Measurements from ENCODE around the gene ZNF668. TPM values are rescaled to one million over a fixed set of nuclear protein-coding genes. Genes with fewer than 3 reads are reported as not detected.

ZNF668 gene
- polyA plus RNA-seq, 1 of the 3 experiments (the other 2 are of a cell fraction), result 13.6 TPM

- TF ChIP-seq TAF1 (IDR thresholded peaks at IDR 0.05; ENCODE audit: borderline replicate concordance, low read depth, low read length), result no peak
- no peak for TF ChIP-seq NRF1 (IDR thresholded peaks at IDR 0.05; ENCODE audit: low read depth, low read length)
- no peak for TF ChIP-seq NFIC (IDR thresholded peaks at IDR 0.05; ENCODE audit: borderline replicate concordance)
- no peak for TF ChIP-seq FOXM1 (IDR thresholded peaks at IDR 0.05; ENCODE audit: low read depth)
- TF ChIP-seq, protein P1, sequence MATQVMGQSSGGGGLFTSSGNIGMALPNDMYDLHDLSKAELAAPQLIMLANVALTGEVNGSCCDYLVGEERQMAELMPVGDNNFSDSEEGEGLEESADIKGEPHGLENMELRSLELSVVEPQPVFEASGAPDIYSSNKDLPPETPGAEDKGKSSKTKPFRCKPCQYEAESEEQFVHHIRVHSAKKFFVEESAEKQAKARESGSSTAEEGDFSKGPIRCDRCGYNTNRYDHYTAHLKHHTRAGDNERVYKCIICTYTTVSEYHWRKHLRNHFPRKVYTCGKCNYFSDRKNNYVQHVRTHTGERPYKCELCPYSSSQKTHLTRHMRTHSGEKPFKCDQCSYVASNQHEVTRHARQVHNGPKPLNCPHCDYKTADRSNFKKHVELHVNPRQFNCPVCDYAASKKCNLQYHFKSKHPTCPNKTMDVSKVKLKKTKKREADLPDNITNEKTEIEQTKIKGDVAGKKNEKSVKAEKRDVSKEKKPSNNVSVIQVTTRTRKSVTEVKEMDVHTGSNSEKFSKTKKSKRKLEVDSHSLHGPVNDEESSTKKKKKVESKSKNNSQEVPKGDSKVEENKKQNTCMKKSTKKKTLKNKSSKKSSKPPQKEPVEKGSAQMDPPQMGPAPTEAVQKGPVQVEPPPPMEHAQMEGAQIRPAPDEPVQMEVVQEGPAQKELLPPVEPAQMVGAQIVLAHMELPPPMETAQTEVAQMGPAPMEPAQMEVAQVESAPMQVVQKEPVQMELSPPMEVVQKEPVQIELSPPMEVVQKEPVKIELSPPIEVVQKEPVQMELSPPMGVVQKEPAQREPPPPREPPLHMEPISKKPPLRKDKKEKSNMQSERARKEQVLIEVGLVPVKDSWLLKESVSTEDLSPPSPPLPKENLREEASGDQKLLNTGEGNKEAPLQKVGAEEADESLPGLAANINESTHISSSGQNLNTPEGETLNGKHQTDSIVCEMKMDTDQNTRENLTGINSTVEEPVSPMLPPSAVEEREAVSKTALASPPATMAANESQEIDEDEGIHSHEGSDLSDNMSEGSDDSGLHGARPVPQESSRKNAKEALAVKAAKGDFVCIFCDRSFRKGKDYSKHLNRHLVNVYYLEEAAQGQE (IDR thresholded peaks at IDR 0.05; ENCODE audit: low read depth, low read length), result no peak
- TF ChIP-seq SMC3 (IDR thresholded peaks at IDR 0.05; ENCODE audit: low read depth, low read length), result no peak
- TF ChIP-seq EP300 (IDR thresholded peaks at IDR 0.05; ENCODE audit: borderline replicate concordance in 1 of 2, low read depth in 1 of 2, low read length in 1 of 2), result no peak
- no peak for TF ChIP-seq JUND (IDR thresholded peaks at IDR 0.05)
- TF ChIP-seq POLR2AphosphoS5 (IDR thresholded peaks at IDR 0.05; ENCODE audit: low read depth, low read length), result no peak
- TF ChIP-seq RFX5 (IDR thresholded peaks at IDR 0.05; ENCODE audit: low read length), result no peak
- no peak for TF ChIP-seq SIN3A (IDR thresholded peaks at IDR 0.05; ENCODE audit: borderline replicate concordance, low read depth, low read length)
Measured at GRCh38 chr16:31038993-31039392, 35.0 kb downstream of the ZNF668 start (continued).

DNA sequence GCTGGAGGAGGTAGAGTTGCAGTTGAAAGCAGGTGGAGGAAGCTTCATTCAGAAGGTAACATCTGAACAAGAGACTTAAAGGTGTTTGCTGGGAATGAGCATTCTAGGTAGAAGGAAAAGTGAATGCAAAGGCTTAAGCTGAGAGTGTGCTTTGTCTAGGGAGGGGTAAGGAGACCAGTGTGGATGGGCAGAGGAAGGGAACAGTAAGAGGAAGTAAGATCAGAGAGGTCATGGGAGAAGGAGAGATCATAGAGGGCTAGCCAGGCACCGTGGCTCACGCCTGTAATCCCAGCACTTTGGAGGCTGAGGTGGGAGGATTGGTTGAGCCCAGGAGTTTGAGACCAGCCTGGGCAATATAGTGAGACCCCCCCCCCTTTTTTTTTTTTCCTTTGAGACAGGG, 37.3 kb downstream of the ZNF668 start:
- no peak overlapping the region for H3K27ac ChIP-seq (ENCODE audit: low read depth in 2 of 2, low read length in 1 of 2)
- H3K4me1 ChIP-seq (ENCODE audit: control insufficient read depth in 1 of 2, insufficient read depth in 2 of 2, low read depth in 1 of 2, low read length in 1 of 2), result peaks cover 9 to 10% of the 10 kb centered on the region in 2 experiments; a peak in 2 of 4 replicates
- H4K20me1 ChIP-seq (ENCODE audit: insufficient read depth), result peaks cover 7% of the 10 kb centered on the region
- no peaks in the 10 kb centered on the region for H3K9me3 ChIP-seq
- no peak overlapping the region for H3K9ac ChIP-seq
- H2AFZ ChIP-seq (ENCODE audit: low read depth), result no peak overlapping the region
- peaks cover 27 to 45% of the 10 kb centered on the region in 2 experiments for H3K36me3 ChIP-seq (replicated peaks in 1 of 2; ENCODE audit: control insufficient read depth in 1 of 2, insufficient read depth in 2 of 2, low read length in 1 of 2)
- ChIA-PET POLR2A (no interaction called here), CTCF (interaction anchor here (1.4 kb wide), 1 partner anchor 23 kb away, joined by 3 read pairs; no protein-coding TSS in a partner anchor)
- no peaks in the 10 kb centered on the region for H3K9me2 ChIP-seq
- WGBS (ENCODE audit: low lambda C conversion rate), result 78% methylated on average over 2 of the region's 2 CpGs
- H3K79me2 ChIP-seq (ENCODE audit: insufficient read depth), result peaks cover 19% of the 10 kb centered on the region
- no peak overlapping the region for H3K4me2 ChIP-seq
- TF ChIP-seq GATA2 (CRISPR knock-in tag; IDR thresholded peaks at IDR 0.05) (no peak), RXRA (IDR thresholded peaks at IDR 0.05; ENCODE audit: borderline replicate concordance, low read depth) (no peak), MEF2A (IDR thresholded peaks at IDR 0.05; ENCODE audit: borderline replicate concordance, low read depth) (no peak), EP300 (IDR thresholded peaks at IDR 0.05; ENCODE audit: borderline replicate concordance in 1 of 2, low read depth in 1 of 2, low read length in 1 of 2) (no peak), GABPA (IDR thresholded peaks at IDR 0.05; ENCODE audit: low read depth) (no peak), POLR2AphosphoS5 (IDR thresholded peaks at IDR 0.05; ENCODE audit: low read depth, low read length) (no peak), SMC3 (IDR thresholded peaks at IDR 0.05; ENCODE audit: low read depth, low read length) (no peak), TEAD4 (IDR thresholded peaks at IDR 0.05; ENCODE audit: borderline replicate concordance, insufficient read depth) (no peak), EZH2phosphoT487 (IDR thresholded peaks at IDR 0.05; ENCODE audit: borderline replicate concordance, low read depth) (no peak), ELF1 (IDR thresholded peaks at IDR 0.05) (no peak)
- TF ChIP-seq, protein P2, sequence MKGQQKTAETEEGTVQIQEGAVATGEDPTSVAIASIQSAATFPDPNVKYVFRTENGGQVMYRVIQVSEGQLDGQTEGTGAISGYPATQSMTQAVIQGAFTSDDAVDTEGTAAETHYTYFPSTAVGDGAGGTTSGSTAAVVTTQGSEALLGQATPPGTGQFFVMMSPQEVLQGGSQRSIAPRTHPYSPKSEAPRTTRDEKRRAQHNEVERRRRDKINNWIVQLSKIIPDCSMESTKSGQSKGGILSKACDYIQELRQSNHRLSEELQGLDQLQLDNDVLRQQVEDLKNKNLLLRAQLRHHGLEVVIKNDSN (IDR thresholded peaks at IDR 0.05; ENCODE audit: borderline replicate concordance, low read depth), result no peak
- TF ChIP-seq, protein P1 (IDR thresholded peaks at IDR 0.05; ENCODE audit: low read depth, low read length), result no peak
- peaks cover 8% of the 10 kb centered on the region for H3F3A ChIP-seq (replicated peaks; ENCODE audit: insufficient read depth)
- no peak for DNase-seq
- H3K4me3 ChIP-seq (ENCODE audit: low read depth in 2 of 2, low read length in 1 of 2), result no peak overlapping the region
- H3K27me3 ChIP-seq (ENCODE audit: insufficient read depth), result no peaks in the 10 kb centered on the region

All from SK-N-SH (cell line).